SK-N-SH (cell line): ENCODE data around the gene GANAB. TPM values are rescaled to one million over a fixed set of nuclear protein-coding genes. Genes with fewer than 3 reads are reported as not detected.

Experiments used
- CTCF ChIA-PET: fragments of 300-600, 350-600 bp; formaldehyde crosslinking; extraction: SDS; loops from one replicate; lab custom pipeline; 2021; lab: Yijun Ruan, JAX
- POLR2A ChIA-PET: fragments of 350-600 bp; sonication (Branson Sonifier 250); formaldehyde crosslinking; extraction: SDS; loops from one replicate; lab custom pipeline; 2020; ENCODE audit warnings: antibody characterized with exemption, inconsistent platforms; lab: Yijun Ruan, JAX
- DNase-seq: peaks from one replicate; pipeline ENCODE4 v3.0.0; 2012
- H2AFZ ChIP-seq: fragments of 200-600 bp; sonication (generic); 2 replicates; pipeline ENCODE4 v1.8.1; 2016; ENCODE audit warnings: antibody characterized with exemption, mild to moderate bottlenecking, low read depth
- H3F3A ChIP-seq: fragments of 200-600 bp; sonication (generic); replicated peaks from 2 replicates; pipeline ENCODE3; 2016; ENCODE audit warnings: antibody characterized with exemption, mild to moderate bottlenecking; ENCODE audit not compliant: insufficient read depth
- H3K27ac ChIP-seq, 2 experiments: fragments of 200-500 bp in 1 of 2; fragments of 200-600 bp in 1 of 2; sonication (Bioruptor generic) in 1 of 2; sonication (generic), shearing (Covaris generic) in 1 of 2; 2 replicates each; pipeline versions ENCODE4 v1.5.1 to v1.6.1; 2014 to 2016; ENCODE audit warnings: low read depth in 2 of 2, inconsistent platforms in 1 of 2, low read length in 1 of 2, mild to moderate bottlenecking in 1 of 2, mixed read lengths in 1 of 2
- H3K27me3 ChIP-seq: fragments of 200-600 bp; sonication (generic), shearing (Covaris generic); 2 replicates; pipeline ENCODE4 v1.6.1; 2016; ENCODE audit warnings: mixed run types; ENCODE audit not compliant: insufficient read depth
- H3K36me3 ChIP-seq, 2 experiments: fragments of 200-500 bp in 1 of 2; fragments of 200-600 bp in 1 of 2; sonication (Bioruptor generic) in 1 of 2; sonication (generic) in 1 of 2; replicated peaks in 1 of 2; 2 replicates each; pipeline versions ENCODE3 to v1.5.1; 2014 to 2016; ENCODE audit warnings: low read length in 1 of 2, mild to moderate bottlenecking in 1 of 2; ENCODE audit not compliant: insufficient read depth in 2 of 2, control insufficient read depth in 1 of 2
- H3K4me1 ChIP-seq, 2 experiments: fragments of 200-500 bp in 1 of 2; fragments of 200-600 bp in 1 of 2; sonication (Bioruptor generic) in 1 of 2; sonication (generic), shearing (Covaris generic) in 1 of 2; 2 replicates each; pipeline versions ENCODE4 v1.5.1 to v1.6.1; 2014 to 2016; ENCODE audit warnings: low read depth in 1 of 2, low read length in 1 of 2, mixed run types in 1 of 2; ENCODE audit not compliant: insufficient read depth in 2 of 2, control insufficient read depth in 1 of 2
- H3K4me2 ChIP-seq: fragments of 200-600 bp; sonication (generic), shearing (Covaris generic); 2 replicates; pipeline ENCODE4 v1.6.1; 2017; ENCODE audit warnings: mixed run types
- H3K4me3 ChIP-seq, 2 experiments: fragments of 200-500 bp in 1 of 2; fragments of 200-600 bp in 1 of 2; sonication (Bioruptor generic) in 1 of 2; sonication (generic), shearing (Covaris generic) in 1 of 2; 2 replicates each; pipeline versions ENCODE4 v1.5.1 to v1.8.1; 2014 to 2016; ENCODE audit warnings: low read depth in 2 of 2, inconsistent platforms in 1 of 2, low read length in 1 of 2, mild to moderate bottlenecking in 1 of 2, mixed read lengths in 1 of 2, moderate library complexity in 1 of 2
- H3K79me2 ChIP-seq: fragments of 200-600 bp; sonication (generic); 2 replicates; pipeline ENCODE4 v1.8.1; 2017; ENCODE audit warnings: mild to moderate bottlenecking; ENCODE audit not compliant: insufficient read depth
- H3K9ac ChIP-seq: fragments of 200-600 bp; sonication (generic); 2 replicates; pipeline ENCODE4 v1.6.1; 2017; ENCODE audit warnings: mixed run types
- H3K9me2 ChIP-seq: fragments of 200-600 bp; sonication (generic); 2 replicates; pipeline ENCODE4 v1.6.1; 2017; ENCODE audit warnings: mixed run types
- H3K9me3 ChIP-seq: fragments of 200-600 bp; sonication (generic); 2 replicates; pipeline ENCODE4 v1.6.1; 2017; ENCODE audit warnings: mixed run types, mild to moderate bottlenecking, moderate library complexity
- H4K20me1 ChIP-seq: fragments of 200-600 bp; sonication (generic); 2 replicates; pipeline ENCODE4 v1.6.1; 2017; ENCODE audit warnings: mild to moderate bottlenecking, mixed run types; ENCODE audit not compliant: insufficient read depth
- CTCF ChIP-seq: fragments of 200-600 bp; sonication (generic); IDR thresholded peaks from 2 replicates; pipeline ENCODE4 v1.6.1; 2017; ENCODE audit warnings: antibody characterized with exemption, mild to moderate bottlenecking, moderate library complexity
- ELF1 ChIP-seq: IDR thresholded peaks from 2 replicates; pipeline ENCODE4 v1.4.0; 2012
- EZH2phosphoT487 ChIP-seq: fragments of 200-600 bp; sonication (generic); IDR thresholded peaks from 2 replicates; pipeline ENCODE4 v1.6.1; 2017; ENCODE audit warnings: low read depth, mixed run types, mild to moderate bottlenecking, antibody characterized with exemption, moderate library complexity, borderline replicate concordance
- FOSL2 ChIP-seq: IDR thresholded peaks from 2 replicates; pipeline ENCODE4 v1.4.0; 2012; ENCODE audit warnings: low read depth, mild to moderate bottlenecking, moderate library complexity, borderline replicate concordance
- FOXJ3 ChIP-seq: sonication (generic); formaldehyde crosslinking; IDR thresholded peaks from 2 replicates; pipeline ENCODE4 v1.5.1; 2020; ENCODE audit warnings: mild to moderate bottlenecking, missing genetic modification reagents
- FOXM1 ChIP-seq: IDR thresholded peaks from 2 replicates; pipeline ENCODE4 v1.4.0; 2012; ENCODE audit warnings: low read depth, mild to moderate bottlenecking
- IRF3 ChIP-seq: fragments of 150-350 bp; IDR thresholded peaks from 2 replicates; pipeline ENCODE4 v1.6.1; 2016; ENCODE audit warnings: mild to moderate bottlenecking, low read depth, low read length
- JUND ChIP-seq: IDR thresholded peaks from 2 replicates; pipeline ENCODE4 v1.4.0; 2012
- MAX ChIP-seq: IDR thresholded peaks from 2 replicates; pipeline ENCODE4 v1.4.0; 2012; ENCODE audit warnings: low read depth
- MEF2A ChIP-seq: IDR thresholded peaks from 2 replicates; pipeline ENCODE4 v1.4.0; 2012; ENCODE audit warnings: low read depth, borderline replicate concordance
- MXI1 ChIP-seq: IDR thresholded peaks from 2 replicates; pipeline ENCODE4 v1.6.1; 2012; ENCODE audit warnings: mild to moderate bottlenecking, low read depth, low read length, improper control_type of control experiment
- NFIC ChIP-seq: IDR thresholded peaks from 2 replicates; pipeline ENCODE4 v1.4.0; 2012; ENCODE audit warnings: borderline replicate concordance
- PBX3 ChIP-seq: IDR thresholded peaks from 2 replicates; pipeline ENCODE4; 2012
- POLR2AphosphoS5 ChIP-seq: IDR thresholded peaks from 2 replicates; pipeline ENCODE4 v1.6.1; 2012; ENCODE audit warnings: low read depth, low read length
- RCOR1 ChIP-seq: fragments of 150-350 bp; IDR thresholded peaks from 2 replicates; pipeline ENCODE4 v1.6.1; 2017; ENCODE audit warnings: antibody characterized with exemption, low read length
- RFX5 ChIP-seq: IDR thresholded peaks from 2 replicates; pipeline ENCODE4 v1.6.1; 2012; ENCODE audit warnings: mild to moderate bottlenecking, improper control_type of control experiment, low read length
- RXRA ChIP-seq: IDR thresholded peaks from 2 replicates; pipeline ENCODE4 v1.4.0; 2012; ENCODE audit warnings: low read depth, mild to moderate bottlenecking, borderline replicate concordance
- SIN3A ChIP-seq: IDR thresholded peaks from 2 replicates; pipeline ENCODE4 v1.6.1; 2012; ENCODE audit warnings: low read depth, mild to moderate bottlenecking, low read length, moderate library complexity, borderline replicate concordance
- SMC3 ChIP-seq: IDR thresholded peaks from 2 replicates; pipeline ENCODE4 v1.6.1; 2012; ENCODE audit warnings: low read depth, low read length, improper control_type of control experiment
- TCF12 ChIP-seq: IDR thresholded peaks from 2 replicates; pipeline ENCODE4 v1.4.0; 2012
- TEAD4 ChIP-seq: IDR thresholded peaks from 2 replicates; pipeline ENCODE4 v1.4.0; 2012; ENCODE audit warnings: mild to moderate bottlenecking, borderline replicate concordance; ENCODE audit not compliant: insufficient read depth
- USF1 ChIP-seq: IDR thresholded peaks from 2 replicates; pipeline ENCODE4 v1.4.0; 2012; ENCODE audit warnings: low read depth, borderline replicate concordance
- ZBTB33 ChIP-seq: IDR thresholded peaks from 2 replicates; pipeline ENCODE4 v1.4.0; 2012; ENCODE audit warnings: low read depth, borderline replicate concordance
- WGBS: methylation state at CpG from one replicate; pipeline ENCODE4 v1.1.6; 2017; ENCODE audit warnings: low lambda C conversion rate; 5-methylcytosine and 5-hydroxymethylcytosine counted together
- polyA plus RNA-seq, 3 experiments: library from polyadenylated mRNA; depleted of rRNA; stranded (reverse); fragments of >200 nt; gene quantifications; 2 replicates each; pipeline ENCODE4 v1.2.3, GENCODE V29; 2012

GANAB gene
- polyA plus RNA-seq, 1 of the 3 experiments (the other 2 are of a cell fraction) = 275 TPM

GRCh38 chr11:62680825-62681240, 34.4 kb upstream of the GANAB start (continued):
- TF ChIP-seq CTCF (peak; percentile 64), ELF1 (no peak), SMC3 (peak; percentile 50), TCF12 (no peak)
- TF ChIP-seq, all 33 proteins: peak for 3

GRCh38 chr11:62678770-62679696, 32.6 kb upstream of the GANAB start, which contains the start of gene UBXN1:
Gene UBXN1 (minus strand): TSS chr11:62679073. CDS start chr11:62678923, 150 bp downstream.
- Histone ChIP-seq H3K4me3 (peak within 1 kb of the TSS; percentile 79 to 98), H3K4me1 (peaks cover 11 to 15% of the 10 kb centered on the region in 2 experiments; a peak in 3 of 4 replicates), H3K27ac (peak within 1 kb of the TSS; percentile 70 to 77; a peak in 3 of 4 replicates), H3K36me3 (peaks cover 19 to 23% of the 10 kb centered on the region in 2 experiments), H3K9me2 (no peaks in the 10 kb centered on the region), H2AFZ (peak within 1 kb of the TSS; percentile 82), H3K27me3 (no peaks in the 10 kb centered on the region), H3K9me3 (no peaks in the 10 kb centered on the region), H3F3A (peaks cover 38% of the 10 kb centered on the region), H3K9ac (peak within 1 kb of the TSS; percentile 96), H3K4me2 (peak within 1 kb of the TSS; percentile 96), H3K79me2 (peaks cover 49% of the 10 kb centered on the region), H4K20me1 (no peaks in the 10 kb centered on the region)
- POLR2A ChIA-PET = interaction anchor here (1.3 to 2.0 kb wide), 2 partner anchors 14 to 162 kb away, joined by 9 read pairs; partner anchors contain the start of genes C11orf98 and CSKMT
- 13% methylated on average over 42 of the region's 55 CpGs for WGBS
- DNase-seq = peak; percentile 93
- CTCF ChIA-PET = interaction anchor here (1.6 to 3.7 kb wide), 4 partner anchors 9 to 91 kb away, joined by 3 to 31 read pairs (median 12); partner anchors contain the start of gene TAF6L
- TF ChIP-seq SMC3 (no peak), IRF3 (no peak), JUND (no peak), MXI1 (peak; percentile 88), FOXJ3 (CRISPR knock-in tag) (no peak), MAX (peak; percentile 90), SIN3A (peak; percentile 69; the same call in 1 of the 2 replicates), FOSL2 (no peak), EZH2phosphoT487 (no peak), PBX3 (peak; percentile 17; the same call in 1 of the 2 replicates), ELF1 (peak; percentile 94), ZBTB33 (peak; percentile 87; the same call in 1 of the 2 replicates), POLR2AphosphoS5 (peak; percentile 87), MEF2A (no peak), USF1 (peak; percentile 99), NFIC (peak; percentile 60), RCOR1 (peak; percentile 30; the same call in 1 of the 2 replicates), TEAD4 (no peak), RFX5 (no peak), RXRA (no peak), FOXM1 (peak; percentile 22; the same call in 1 of the 2 replicates)
